Left lobe of liver (tissue), 2 donors: ENCODE measurements around the gene COL4A5. TPM values are rescaled to one million over a fixed set of nuclear protein-coding genes. Genes with fewer than 3 reads are reported as not detected.

Source experiments
- ATAC-seq: fragments of 200-7000 bp; cut with Tn5 transposase; one replicate; pipeline ENCODE4 v1.9.1; 2020; ENCODE audit warnings: mild to moderate bottlenecking, moderate library complexity
- DNase-seq: peaks from one replicate; pipeline ENCODE4 v3.0.0-alpha.2; 2020; ENCODE audit warnings: low spot score
- total RNA-seq: library from RNA; stranded (reverse); gene quantifications from one replicate; pipeline ENCODE4 v1.2.1, GENCODE V29; 2021
- donor health status: DM: no; HTN: no; CAD: no; lungs with moderate emphysema.
- donor health status: DM: no; HTN: yes; CAD: no.

Gene COL4A5
- total RNA-seq, 1 donor from 2014 or later = 2.9 TPM

- ATAC-seq (no peak), DNase-seq (no peak)
Measured at GRCh38 chrX:108737754-108738153, 298.1 kb downstream of the COL4A5 start.

- ATAC-seq (no peak), DNase-seq (no peak)
Measured at GRCh38 chrX:108740299-108740774, 300.7 kb downstream of the COL4A5 start.

Other genes starting within 250 kb of the COL4A5 start
- gene COL4A6, start 1.4 kb upstream of the COL4A5 start, total RNA-seq = 0.08 TPM